ENCODE data around the gene ANKRD66.

The ANKRD66 gene

GRCh38 chr6:46789434-46790354, 43.0 kb downstream of the ANKRD66 start:
- no peak for DNase-seq (ENCODE audit: low read depth)
- TF ChIP-seq CTCF (IDR thresholded peaks at IDR 0.05; ENCODE audit: insufficient read depth, low read depth, low read length, missing control alignments): no peak

GRCh38 chr6:46790355-46790874, 43.7 kb downstream of the ANKRD66 start:
- no peak overlapping the region for H3K4me3 ChIP-seq (ENCODE audit: low read depth, low read length)
- no peak for TF ChIP-seq CTCF (IDR thresholded peaks at IDR 0.05; ENCODE audit: insufficient read depth, low read depth, low read length, missing control alignments)
- DNase-seq (ENCODE audit: low read depth): no peak

More at GRCh38 chr6:46789434-46790354, 43.0 kb downstream of the ANKRD66 start:
- H3K4me3 ChIP-seq (ENCODE audit: low read depth, low read length): no peak overlapping the region

GRCh38 chr6:46792635-46793034, 45.9 kb downstream of the ANKRD66 start:
- TF ChIP-seq CTCF (IDR thresholded peaks at IDR 0.05; ENCODE audit: insufficient read depth, low read depth, low read length, missing control alignments): no peak
- no peak for DNase-seq (ENCODE audit: low read depth)
- H3K4me3 ChIP-seq (ENCODE audit: low read depth, low read length): no peak overlapping the region

DNA sequence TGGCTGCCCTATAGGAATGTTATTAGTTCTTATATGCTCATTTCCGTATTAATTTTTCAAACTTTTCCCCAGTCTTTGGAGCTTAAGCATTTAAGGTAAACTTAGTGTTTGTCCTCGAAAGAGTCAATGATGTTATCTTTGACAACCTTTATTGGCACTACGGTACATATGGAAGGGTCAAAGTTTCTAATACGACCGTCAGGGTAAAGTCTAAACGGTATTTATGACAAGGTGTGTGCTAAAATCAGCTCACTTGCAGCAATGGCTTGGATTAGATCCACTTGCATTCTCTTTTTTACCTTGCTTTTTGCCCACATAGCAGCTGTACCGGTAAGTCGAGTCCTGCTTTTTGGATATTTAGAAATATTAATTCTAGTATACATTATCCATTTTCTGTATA, 46.4 kb downstream of the ANKRD66 start, which contains the start of gene MEP1A:
TSS of gene MEP1A (plus strand) at position 252 of the 400 bp plus-strand sequence. CDS start at position 262, 10 bp downstream.
- no peak for DNase-seq (ENCODE audit: low read depth)
- no peak within 1 kb of the TSS for H3K4me3 ChIP-seq (ENCODE audit: low read depth, low read length)
- TF ChIP-seq CTCF (IDR thresholded peaks at IDR 0.05; ENCODE audit: insufficient read depth, low read depth, low read length, missing control alignments): no peak

GRCh38 chr6:46794068-46794467, 47.3 kb downstream of the ANKRD66 start:
- H3K4me3 ChIP-seq (ENCODE audit: low read depth, low read length): no peak overlapping the region
- no peak for DNase-seq (ENCODE audit: low read depth)
- no peak for TF ChIP-seq CTCF (IDR thresholded peaks at IDR 0.05; ENCODE audit: insufficient read depth, low read depth, low read length, missing control alignments)

- H3K4me3 ChIP-seq (ENCODE audit: low read depth, low read length): no peak overlapping the region
- no peak for DNase-seq (ENCODE audit: low read depth)
- TF ChIP-seq CTCF (IDR thresholded peaks at IDR 0.05; ENCODE audit: insufficient read depth, low read depth, low read length, missing control alignments): no peak
These were observed 49.1 kb downstream of the ANKRD66 start for GRCh38 chr6:46795816-46796215.
